Ovary (tissue), 3 donors: ENCODE results near the gene N4BP2L2.

Source experiments
- POLR2A ChIP-seq: fragments of 450-650 bp; IDR thresholded peaks from one replicate; pipeline ENCODE4 v1.6.1; 2017; ENCODE audit warnings: antibody characterized with exemption, mild to moderate bottlenecking, moderate library complexity
- TF ChIP-seq, protein P1 (sequence below), 3 donors: fragments of 450-650 bp in 2 of 3; fragments of 200-600 bp in 1 of 3; IDR thresholded peaks; one replicate each; pipeline versions ENCODE4 v1.5.1 to v1.8.0; 2016 to 2022; ENCODE audit warnings: antibody characterized with exemption in 3 of 3, mild to moderate bottlenecking in 1 of 3
- donor health status: DM: no; HTN: no; CAD: no.

- TF ChIP-seq, protein P1, sequence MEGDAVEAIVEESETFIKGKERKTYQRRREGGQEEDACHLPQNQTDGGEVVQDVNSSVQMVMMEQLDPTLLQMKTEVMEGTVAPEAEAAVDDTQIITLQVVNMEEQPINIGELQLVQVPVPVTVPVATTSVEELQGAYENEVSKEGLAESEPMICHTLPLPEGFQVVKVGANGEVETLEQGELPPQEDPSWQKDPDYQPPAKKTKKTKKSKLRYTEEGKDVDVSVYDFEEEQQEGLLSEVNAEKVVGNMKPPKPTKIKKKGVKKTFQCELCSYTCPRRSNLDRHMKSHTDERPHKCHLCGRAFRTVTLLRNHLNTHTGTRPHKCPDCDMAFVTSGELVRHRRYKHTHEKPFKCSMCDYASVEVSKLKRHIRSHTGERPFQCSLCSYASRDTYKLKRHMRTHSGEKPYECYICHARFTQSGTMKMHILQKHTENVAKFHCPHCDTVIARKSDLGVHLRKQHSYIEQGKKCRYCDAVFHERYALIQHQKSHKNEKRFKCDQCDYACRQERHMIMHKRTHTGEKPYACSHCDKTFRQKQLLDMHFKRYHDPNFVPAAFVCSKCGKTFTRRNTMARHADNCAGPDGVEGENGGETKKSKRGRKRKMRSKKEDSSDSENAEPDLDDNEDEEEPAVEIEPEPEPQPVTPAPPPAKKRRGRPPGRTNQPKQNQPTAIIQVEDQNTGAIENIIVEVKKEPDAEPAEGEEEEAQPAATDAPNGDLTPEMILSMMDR (IDR thresholded peaks at IDR 0.05) = no peak
- peak; percentile 16 for TF ChIP-seq POLR2A
These were observed 111.4 kb downstream of the N4BP2L2 start for GRCh38 chr13:32426990-32427851.
